ENCODE results near the gene CORO2A. TPM values are rescaled to one million over a fixed set of nuclear protein-coding genes. Genes with fewer than 3 reads are reported as not detected.

The CORO2A gene
- total RNA-seq, 1 donor from 2014 or later, result 2.4 TPM

GRCh38 chr9:98171176-98171925 lies 21.1 kb downstream of the CORO2A start:
- peaks cover 79% of the 10 kb centered on the region for H3K4me1 Mint-ChIP-seq
- Histone ChIP-seq H4K20me1 (ENCODE audit: low read depth) (no peaks in the 10 kb centered on the region), H3K9me3 (ENCODE audit: low read depth) (no peaks in the 10 kb centered on the region), H3K79me2 (ENCODE audit: low read depth) (no peaks in the 10 kb centered on the region), H3K27ac (no peak overlapping the region), H3K27me3 (no peaks in the 10 kb centered on the region), H2AFZ (replicated peaks) (no peak overlapping the region), H3K36me3 (no peaks in the 10 kb centered on the region), H3K4me3 (no peak overlapping the region), H3K4me2 (peak overlapping the region; percentile 14), H3K9ac (no peak overlapping the region), H3F3A (ENCODE audit: low read depth) (peaks cover 26% of the 10 kb centered on the region), H3K4me1 (peaks cover 43% of the 10 kb centered on the region)
- no peak for TF ChIP-seq EZH2 (IDR thresholded peaks at IDR 0.05)
- no peak for TF ChIP-seq CTCF (IDR thresholded peaks at IDR 0.05)
- no peak for TF ChIP-seq EZH2phosphoT487 (IDR thresholded peaks at IDR 0.05)
- peaks cover 18% of the 10 kb centered on the region for H3K27me3 Mint-ChIP-seq (ENCODE audit: insufficient read depth, low read depth)
- DNase-seq (ENCODE audit: low spot score), result no peak
- peak overlapping the region; percentile 95 for H3K27ac Mint-ChIP-seq
- H3K9me3 Mint-ChIP-seq, result no peaks in the 10 kb centered on the region
- peak overlapping the region; percentile 60 for H3K4me3 Mint-ChIP-seq
- no peaks in the 10 kb centered on the region for H3K36me3 Mint-ChIP-seq

GRCh38 chr9:98168941-98169488 lies 23.4 kb downstream of the CORO2A start:
- Histone ChIP-seq H3K9me3 (ENCODE audit: low read depth) (no peaks in the 10 kb centered on the region), H4K20me1 (ENCODE audit: low read depth) (no peaks in the 10 kb centered on the region), H2AFZ (replicated peaks) (no peak overlapping the region), H3K79me2 (ENCODE audit: low read depth) (no peaks in the 10 kb centered on the region), H3K27ac (no peak overlapping the region), H3K9ac (no peak overlapping the region), H3F3A (ENCODE audit: low read depth) (peaks cover 17% of the 10 kb centered on the region), H3K4me3 (no peak overlapping the region), H3K4me2 (peak overlapping the region; percentile 55), H3K4me1 (peaks cover 29% of the 10 kb centered on the region), H3K36me3 (no peaks in the 10 kb centered on the region), H3K27me3 (no peaks in the 10 kb centered on the region)
- TF ChIP-seq CTCF (IDR thresholded peaks at IDR 0.05) (no peak), EZH2 (IDR thresholded peaks at IDR 0.05) (no peak), EZH2phosphoT487 (IDR thresholded peaks at IDR 0.05) (no peak)
- DNase-seq (ENCODE audit: low spot score), result peak; percentile 65
- Mint-ChIP-seq H3K4me3 (no peak overlapping the region), H3K27me3 (ENCODE audit: insufficient read depth, low read depth) (peaks cover 17% of the 10 kb centered on the region), H3K27ac (peak overlapping the region; percentile 90), H3K4me1 (peaks cover 59% of the 10 kb centered on the region), H3K9me3 (peaks cover 2% of the 10 kb centered on the region), H3K36me3 (no peaks in the 10 kb centered on the region)

GRCh38 chr9:98168153-98168780 lies 24.2 kb downstream of the CORO2A start:
- Histone ChIP-seq H3K9ac (no peak overlapping the region), H3K4me1 (peaks cover 29% of the 10 kb centered on the region), H3K9me3 (ENCODE audit: low read depth) (no peaks in the 10 kb centered on the region), H4K20me1 (ENCODE audit: low read depth) (no peaks in the 10 kb centered on the region), H2AFZ (replicated peaks) (no peak overlapping the region), H3K27me3 (no peaks in the 10 kb centered on the region), H3K79me2 (ENCODE audit: low read depth) (no peaks in the 10 kb centered on the region), H3K27ac (no peak overlapping the region), H3K4me3 (no peak overlapping the region), H3F3A (ENCODE audit: low read depth) (peaks cover 17% of the 10 kb centered on the region), H3K4me2 (peak overlapping the region; percentile 55), H3K36me3 (no peaks in the 10 kb centered on the region)
- TF ChIP-seq EZH2 (IDR thresholded peaks at IDR 0.05) (no peak), EZH2phosphoT487 (IDR thresholded peaks at IDR 0.05) (no peak), CTCF (IDR thresholded peaks at IDR 0.05) (no peak)
- Mint-ChIP-seq H3K4me1 (peaks cover 55% of the 10 kb centered on the region), H3K9me3 (peaks cover 2% of the 10 kb centered on the region), H3K4me3 (no peak overlapping the region), H3K36me3 (no peaks in the 10 kb centered on the region), H3K27ac (no peak overlapping the region), H3K27me3 (ENCODE audit: insufficient read depth, low read depth) (peaks cover 17% of the 10 kb centered on the region)
- DNase-seq (ENCODE audit: low spot score), result no peak

Measured in neural progenitor cell (in vitro differentiated cells).